ENCODE data around the gene GPR183.
A peak's percentile ranks its signal among the peaks of the same experiment; 100 is the strongest.

GPR183 gene

GRCh38 chr13:99346335-99347042, 39.3 kb upstream of the GPR183 start:
- no peak for DNase-seq (ENCODE audit: low read depth)
- no peak overlapping the region for H3K4me3 ChIP-seq (ENCODE audit: low read depth, low read length)
- TF ChIP-seq, protein P1, sequence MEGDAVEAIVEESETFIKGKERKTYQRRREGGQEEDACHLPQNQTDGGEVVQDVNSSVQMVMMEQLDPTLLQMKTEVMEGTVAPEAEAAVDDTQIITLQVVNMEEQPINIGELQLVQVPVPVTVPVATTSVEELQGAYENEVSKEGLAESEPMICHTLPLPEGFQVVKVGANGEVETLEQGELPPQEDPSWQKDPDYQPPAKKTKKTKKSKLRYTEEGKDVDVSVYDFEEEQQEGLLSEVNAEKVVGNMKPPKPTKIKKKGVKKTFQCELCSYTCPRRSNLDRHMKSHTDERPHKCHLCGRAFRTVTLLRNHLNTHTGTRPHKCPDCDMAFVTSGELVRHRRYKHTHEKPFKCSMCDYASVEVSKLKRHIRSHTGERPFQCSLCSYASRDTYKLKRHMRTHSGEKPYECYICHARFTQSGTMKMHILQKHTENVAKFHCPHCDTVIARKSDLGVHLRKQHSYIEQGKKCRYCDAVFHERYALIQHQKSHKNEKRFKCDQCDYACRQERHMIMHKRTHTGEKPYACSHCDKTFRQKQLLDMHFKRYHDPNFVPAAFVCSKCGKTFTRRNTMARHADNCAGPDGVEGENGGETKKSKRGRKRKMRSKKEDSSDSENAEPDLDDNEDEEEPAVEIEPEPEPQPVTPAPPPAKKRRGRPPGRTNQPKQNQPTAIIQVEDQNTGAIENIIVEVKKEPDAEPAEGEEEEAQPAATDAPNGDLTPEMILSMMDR (IDR thresholded peaks at IDR 0.05; ENCODE audit: control insufficient read depth, extremely low read depth, insufficient read depth) = no peak

GRCh38 chr13:99345345-99345744, 38.1 kb upstream of the GPR183 start:
- TF ChIP-seq, protein P1 (IDR thresholded peaks at IDR 0.05; ENCODE audit: control insufficient read depth, extremely low read depth, insufficient read depth) = no peak
- no peak overlapping the region for H3K4me3 ChIP-seq (ENCODE audit: low read depth, low read length)
- no peak for DNase-seq (ENCODE audit: low read depth)

- no peak overlapping the region for H3K4me3 ChIP-seq (ENCODE audit: low read depth, low read length)
- no peak for DNase-seq (ENCODE audit: low read depth)
- TF ChIP-seq, protein P1 (IDR thresholded peaks at IDR 0.05; ENCODE audit: control insufficient read depth, extremely low read depth, insufficient read depth) = no peak
Observed at GRCh38 chr13:99344610-99345208, 37.5 kb upstream of the GPR183 start.

DNA sequence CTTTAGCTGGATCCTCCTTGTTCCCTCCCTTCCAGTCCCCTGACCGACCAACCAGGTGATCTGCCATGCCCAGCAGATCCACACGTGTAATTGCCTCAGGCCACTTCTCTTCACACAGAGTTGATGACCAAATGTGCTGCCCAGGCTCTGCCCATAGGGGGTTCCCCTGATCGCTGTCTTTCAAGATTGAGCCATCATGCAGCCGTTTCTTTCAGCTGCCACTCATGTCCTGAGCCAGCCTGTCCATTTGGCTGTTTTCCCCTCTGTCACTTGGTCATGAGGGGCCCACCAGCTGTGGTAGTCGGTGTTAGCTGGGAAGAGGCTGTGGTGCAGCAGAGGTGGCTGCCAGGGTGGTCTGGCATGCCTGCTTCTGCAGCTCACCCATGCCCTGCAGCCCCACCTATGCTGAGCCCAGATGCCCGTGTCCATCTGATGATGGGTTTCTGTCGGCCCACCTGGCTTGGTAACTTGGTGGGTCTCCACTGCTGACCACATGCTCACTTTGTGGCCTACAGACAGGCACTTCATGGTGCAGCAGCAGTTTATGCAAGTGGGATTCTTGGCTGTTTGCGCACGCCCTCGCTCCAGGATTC, 35.6 kb upstream of the GPR183 start:
- no peak for DNase-seq (ENCODE audit: low read depth)
- TF ChIP-seq, protein P1 (IDR thresholded peaks at IDR 0.05; ENCODE audit: control insufficient read depth, extremely low read depth, insufficient read depth) = no peak
- H3K4me3 ChIP-seq (ENCODE audit: low read depth, low read length) = no peak overlapping the region

DNA sequence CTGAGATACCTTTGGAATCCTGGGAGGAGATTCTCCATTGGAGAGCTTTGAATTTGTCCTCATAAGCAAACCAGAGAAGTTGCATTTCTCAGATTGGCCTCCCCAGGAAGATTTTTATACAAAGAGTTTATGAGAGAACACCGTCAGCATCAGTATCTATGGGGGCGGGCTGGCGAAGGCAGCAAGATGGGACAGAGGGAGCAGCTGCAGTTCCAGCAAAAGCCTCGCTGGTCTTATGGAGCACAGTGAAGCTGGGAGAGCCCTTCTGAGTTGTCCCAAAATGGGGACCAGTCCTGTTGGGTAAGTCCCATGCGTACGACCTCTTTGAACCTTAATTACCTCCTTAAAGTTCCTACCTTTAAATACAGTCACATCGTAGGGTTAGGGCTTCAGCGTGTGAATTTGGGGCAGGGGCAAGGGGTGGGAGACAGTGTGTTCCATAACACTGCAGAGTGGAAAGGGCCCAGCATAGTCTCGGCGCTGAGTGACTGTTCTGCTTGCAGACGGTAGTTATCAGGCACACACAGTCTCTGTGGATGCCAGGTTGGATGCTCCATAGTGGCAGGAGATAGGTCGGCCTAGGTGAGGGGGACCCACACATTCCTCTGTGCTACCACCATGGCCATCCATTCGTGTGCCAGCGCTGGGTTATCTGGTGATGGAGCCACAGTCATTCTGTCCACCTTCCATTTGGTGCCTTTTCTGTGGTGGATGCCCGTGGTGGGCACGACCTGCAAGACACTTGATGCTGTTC, 34.9 kb upstream of the GPR183 start:
- no peak overlapping the region for H3K4me3 ChIP-seq (ENCODE audit: low read depth, low read length)
- no peak for DNase-seq (ENCODE audit: low read depth)
- TF ChIP-seq, protein P1 (IDR thresholded peaks at IDR 0.05; ENCODE audit: control insufficient read depth, extremely low read depth, insufficient read depth) = no peak

DNA sequence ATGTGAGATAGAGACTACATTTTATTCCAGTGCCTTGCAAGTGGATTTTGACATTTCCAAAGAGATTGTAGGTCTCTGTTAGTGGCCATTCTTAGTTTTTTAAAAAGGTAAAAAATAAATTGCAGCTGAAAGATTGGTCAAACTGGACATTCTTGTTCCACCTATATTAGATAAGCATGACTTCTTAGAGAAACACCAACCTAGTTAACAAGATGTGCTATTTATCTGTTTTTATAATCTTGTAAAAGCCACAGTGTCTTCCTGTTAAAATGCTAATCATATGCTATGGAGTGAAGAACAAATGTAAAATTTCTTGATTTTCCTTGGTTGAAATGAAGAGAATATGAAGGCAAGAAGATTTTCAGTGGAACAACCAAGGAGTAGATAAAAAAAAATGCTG, 33.4 kb upstream of the GPR183 start:
- DNase-seq (ENCODE audit: low read depth) = peak; percentile 54
- H3K4me3 ChIP-seq (ENCODE audit: low read depth, low read length) = peak overlapping the region; percentile 38
- TF ChIP-seq, protein P1 (IDR thresholded peaks at IDR 0.05; ENCODE audit: control insufficient read depth, extremely low read depth, insufficient read depth) = no peak

Measured in LNCaP clone FGC (cell line).